Stimulated activated naive B cell treated with anti-CD40 and anti-IgM and Interleukin-4, amounts not matched to agents 10 μg/mL and 1 μg/mL and 100 μg/mL, for 72 hours (primary cell): ENCODE results near the gene GSG1L.

Source experiments
- ATAC-seq, 2 donors: fragments of 150-1000 bp; cut with Tn5 transposase; replicated peaks; 2 replicates each; pipeline ENCODE4 v1.10.0; 2021; ENCODE audit warnings: moderate library complexity in 1 of 2
- DNase-seq: peaks from one replicate; pipeline ENCODE4 v3.0.0; 2021
- H3K27ac Mint-ChIP-seq: one replicate; pipeline ENCODE4 v1.8.0; 2022; ENCODE audit warnings: mild to moderate bottlenecking, mixed read lengths
- H3K27me3 Mint-ChIP-seq, 2 donors: one replicate each; pipeline ENCODE4 v1.8.0; 2022; ENCODE audit warnings: mixed read lengths in 2 of 2
- H3K36me3 Mint-ChIP-seq, 2 donors: one replicate each; pipeline ENCODE4 v1.8.0; 2022; ENCODE audit warnings: mixed read lengths in 2 of 2, mild to moderate bottlenecking in 1 of 2
- H3K4me1 Mint-ChIP-seq, 2 donors: one replicate each; pipeline ENCODE4 v1.8.0; 2022; ENCODE audit warnings: mixed read lengths in 2 of 2, mild to moderate bottlenecking in 1 of 2
- H3K4me3 Mint-ChIP-seq, 2 donors: one replicate each; pipeline ENCODE4 v1.8.0; 2022; ENCODE audit warnings: mild to moderate bottlenecking in 2 of 2, mixed read lengths in 2 of 2, moderate library complexity in 1 of 2
- H3K9me3 Mint-ChIP-seq, 2 donors: one replicate each; pipeline ENCODE4 v1.8.0; 2022; ENCODE audit warnings: mixed read lengths in 2 of 2, mild to moderate bottlenecking in 1 of 2

The GSG1L gene

GRCh38 chr16:27772093-27772825 lies 291.3 kb downstream of the GSG1L start:
- no peaks in the 10 kb centered on the region for H3K27me3 Mint-ChIP-seq
- H3K27ac Mint-ChIP-seq: no peak overlapping the region
- H3K4me3 Mint-ChIP-seq: no peak overlapping the region
- H3K36me3 Mint-ChIP-seq: peaks cover 24 to 52% of the 10 kb centered on the region in 2 donors
- H3K4me1 Mint-ChIP-seq: no peaks in the 10 kb centered on the region
- H3K9me3 Mint-ChIP-seq: no peaks in the 10 kb centered on the region
- ATAC-seq (no peak), DNase-seq (no peak)

- no peak for ATAC-seq
- Mint-ChIP-seq H3K4me1 (no peaks in the 10 kb centered on the region), H3K36me3 (peaks cover 26 to 57% of the 10 kb centered on the region in 2 donors), H3K27me3 (no peaks in the 10 kb centered on the region), H3K4me3 (no peak overlapping the region), H3K9me3 (no peaks in the 10 kb centered on the region), H3K27ac (no peak overlapping the region)
- DNase-seq: no peak
Measured at GRCh38 chr16:27771201-27771910, 292.2 kb downstream of the GSG1L start.

GRCh38 chr16:27770271-27771196 lies 293.0 kb downstream of the GSG1L start:
- ATAC-seq: no peak
- no peak overlapping the region for H3K4me3 Mint-ChIP-seq
- peaks cover 32 to 62% of the 10 kb centered on the region in 2 donors for H3K36me3 Mint-ChIP-seq
- no peaks in the 10 kb centered on the region for H3K9me3 Mint-ChIP-seq
- H3K4me1 Mint-ChIP-seq: no peaks in the 10 kb centered on the region
- DNase-seq: no peak
- H3K27me3 Mint-ChIP-seq: no peaks in the 10 kb centered on the region
- H3K27ac Mint-ChIP-seq: no peak overlapping the region

- no peaks in the 10 kb centered on the region for H3K9me3 Mint-ChIP-seq
- no peak for DNase-seq
- H3K27ac Mint-ChIP-seq: no peak overlapping the region
- H3K27me3 Mint-ChIP-seq: no peaks in the 10 kb centered on the region
- H3K4me3 Mint-ChIP-seq: no peak overlapping the region
- H3K4me1 Mint-ChIP-seq: no peaks in the 10 kb centered on the region
- no peak for ATAC-seq
- peaks cover 39 to 65% of the 10 kb centered on the region in 2 donors for H3K36me3 Mint-ChIP-seq
Measured at GRCh38 chr16:27769561-27770255, 293.8 kb downstream of the GSG1L start.

- no peaks in the 10 kb centered on the region for H3K27me3 Mint-ChIP-seq
- no peaks in the 10 kb centered on the region for H3K9me3 Mint-ChIP-seq
- ATAC-seq (no peak), DNase-seq (no peak)
- H3K4me1 Mint-ChIP-seq: no peaks in the 10 kb centered on the region
- H3K4me3 Mint-ChIP-seq: no peak overlapping the region
- peaks cover 42 to 65% of the 10 kb centered on the region in 2 donors for H3K36me3 Mint-ChIP-seq
- no peak overlapping the region for H3K27ac Mint-ChIP-seq
Measured at GRCh38 chr16:27768651-27769272, 294.8 kb downstream of the GSG1L start.

GRCh38 chr16:27767971-27768591 lies 295.4 kb downstream of the GSG1L start:
- H3K27ac Mint-ChIP-seq: no peak overlapping the region
- H3K4me3 Mint-ChIP-seq: no peak overlapping the region
- H3K27me3 Mint-ChIP-seq: no peaks in the 10 kb centered on the region
- H3K4me1 Mint-ChIP-seq: no peaks in the 10 kb centered on the region
- peaks cover 43 to 65% of the 10 kb centered on the region in 2 donors for H3K36me3 Mint-ChIP-seq
- ATAC-seq (no peak), DNase-seq (no peak)
- no peaks in the 10 kb centered on the region for H3K9me3 Mint-ChIP-seq

GRCh38 chr16:27767081-27767480 lies 296.4 kb downstream of the GSG1L start:
- no peak for ATAC-seq
- Mint-ChIP-seq H3K4me1 (no peaks in the 10 kb centered on the region), H3K4me3 (no peak overlapping the region), H3K9me3 (no peaks in the 10 kb centered on the region), H3K27ac (no peak overlapping the region), H3K36me3 (peaks cover 46 to 69% of the 10 kb centered on the region in 2 donors), H3K27me3 (no peaks in the 10 kb centered on the region)
- DNase-seq: no peak

GRCh38 chr16:27766236-27766925 lies 297.1 kb downstream of the GSG1L start:
- Mint-ChIP-seq H3K27ac (no peak overlapping the region), H3K27me3 (no peaks in the 10 kb centered on the region), H3K4me3 (no peak overlapping the region)

GRCh38 chr16:27764869-27765675 lies 298.4 kb downstream of the GSG1L start:
- DNase-seq: no peak
- Mint-ChIP-seq H3K27ac (no peak overlapping the region), H3K4me1 (peaks cover 3 to 5% of the 10 kb centered on the region in 2 donors), H3K9me3 (no peaks in the 10 kb centered on the region), H3K4me3 (no peak overlapping the region), H3K27me3 (no peaks in the 10 kb centered on the region), H3K36me3 (peaks cover 50 to 67% of the 10 kb centered on the region in 2 donors)
- ATAC-seq: no peak

More at GRCh38 chr16:27766236-27766925, 297.1 kb downstream of the GSG1L start:
- H3K9me3 Mint-ChIP-seq: no peaks in the 10 kb centered on the region
- H3K36me3 Mint-ChIP-seq: peaks cover 46 to 72% of the 10 kb centered on the region in 2 donors
- no peaks in the 10 kb centered on the region for H3K4me1 Mint-ChIP-seq
- DNase-seq (no peak), ATAC-seq (no peak)

GRCh38 chr16:27764427-27764826 lies 299.1 kb downstream of the GSG1L start:
- H3K4me3 Mint-ChIP-seq: no peak overlapping the region
- no peaks in the 10 kb centered on the region for H3K9me3 Mint-ChIP-seq
- DNase-seq: no peak
- H3K4me1 Mint-ChIP-seq: peaks cover 8 to 11% of the 10 kb centered on the region in 2 donors
- no peak overlapping the region for H3K27ac Mint-ChIP-seq
- no peak for ATAC-seq
- peaks cover 50 to 68% of the 10 kb centered on the region in 2 donors for H3K36me3 Mint-ChIP-seq
- H3K27me3 Mint-ChIP-seq: no peaks in the 10 kb centered on the region

- peaks cover 8 to 11% of the 10 kb centered on the region in 2 donors for H3K4me1 Mint-ChIP-seq
- no peak overlapping the region for H3K27ac Mint-ChIP-seq
- ATAC-seq: no peak
- no peak for DNase-seq
- no peaks in the 10 kb centered on the region for H3K9me3 Mint-ChIP-seq
- H3K27me3 Mint-ChIP-seq: no peaks in the 10 kb centered on the region
- H3K36me3 Mint-ChIP-seq: peaks cover 50 to 77% of the 10 kb centered on the region in 2 donors
- H3K4me3 Mint-ChIP-seq: no peak overlapping the region
Measured at GRCh38 chr16:27762441-27762840, 301.1 kb downstream of the GSG1L start.

GRCh38 chr16:27761816-27762215 lies 301.7 kb downstream of the GSG1L start:
- Mint-ChIP-seq H3K36me3 (peaks cover 48 to 80% of the 10 kb centered on the region in 2 donors), H3K27ac (no peak overlapping the region), H3K27me3 (no peaks in the 10 kb centered on the region), H3K4me3 (no peak overlapping the region), H3K9me3 (no peaks in the 10 kb centered on the region), H3K4me1 (peaks cover 8 to 11% of the 10 kb centered on the region in 2 donors)
- DNase-seq (no peak), ATAC-seq (no peak)
